Hepatic stellate cell (primary cell): ENCODE measurements around the gene TMEM54.
A peak's percentile ranks its signal among the peaks of the same experiment; 100 is the strongest.
"Not testable (repeated sequence)": the region's sequence is repeated elsewhere in the genome, so short reads cannot be mapped to it uniquely, and the experiment has no call there.

Experiments
- DNase-seq: peaks from one replicate; pipeline ENCODE4 v3.0.0; 2011; ENCODE audit warnings: low spot score

The TMEM54 gene

DNA sequence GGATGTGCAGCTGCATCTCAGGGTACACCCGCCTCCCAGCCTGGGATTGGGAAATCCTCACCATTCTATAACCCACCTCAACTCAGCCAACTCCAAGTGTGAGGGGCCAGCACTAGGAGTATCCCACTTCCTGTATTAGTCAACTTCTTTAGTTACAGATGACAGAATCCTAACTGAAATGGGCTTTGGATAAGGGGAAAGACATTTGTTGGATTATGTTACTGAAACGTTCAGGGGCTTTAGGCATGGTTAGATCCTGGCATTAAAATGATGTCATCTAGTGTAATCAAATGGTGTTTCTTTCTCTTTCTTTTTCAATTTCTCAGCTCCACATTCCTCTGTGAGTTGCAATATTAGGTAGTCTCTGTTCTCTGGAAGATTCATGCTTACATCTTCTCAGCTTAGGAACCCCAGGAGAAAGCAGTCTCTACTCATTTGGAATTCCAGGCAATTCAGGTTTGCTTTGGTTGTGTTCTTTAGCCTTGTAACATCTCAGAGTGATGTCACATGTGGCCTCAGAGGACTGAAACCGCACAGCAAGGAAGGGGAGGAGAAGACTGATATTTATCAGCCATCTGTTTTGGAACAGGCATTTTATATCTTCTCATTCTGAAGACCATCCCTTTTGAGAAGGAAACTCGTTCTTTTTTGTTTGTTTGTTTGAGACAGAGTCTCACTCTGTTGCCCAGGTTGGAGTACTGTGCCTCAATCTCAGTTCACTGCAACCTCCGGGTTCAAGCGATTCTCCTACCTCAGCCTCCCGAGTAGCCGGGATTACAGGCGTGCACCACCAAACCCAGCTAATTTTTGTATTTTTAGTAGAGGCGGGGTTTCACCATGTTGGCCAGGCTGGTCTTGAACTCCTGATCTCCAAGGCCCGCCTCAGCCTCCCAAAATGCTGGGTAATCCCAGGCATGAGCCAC is 18.9 kb upstream of the TMEM54 start:
- DNase-seq = no peak

DNA sequence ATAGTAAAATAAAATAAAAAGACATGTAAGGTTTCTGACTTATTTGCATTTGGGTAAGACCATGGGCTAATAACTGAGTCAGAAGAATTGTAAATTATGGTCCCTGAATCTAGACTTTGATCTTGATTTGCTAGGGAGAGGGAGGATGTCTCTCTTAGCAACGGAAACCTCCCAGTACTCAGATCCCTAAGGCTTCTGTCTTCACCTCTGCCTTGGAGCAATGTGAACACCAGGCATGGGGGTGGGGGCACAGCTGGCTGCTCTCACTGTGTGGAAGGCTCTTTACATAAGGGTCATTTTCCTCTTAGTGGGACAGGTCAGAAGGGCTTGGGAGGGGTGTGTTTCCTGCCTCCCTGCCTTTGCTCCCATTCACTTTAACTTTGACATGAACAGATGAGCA is 17.0 kb upstream of the TMEM54 start:
- DNase-seq = no peak

DNA sequence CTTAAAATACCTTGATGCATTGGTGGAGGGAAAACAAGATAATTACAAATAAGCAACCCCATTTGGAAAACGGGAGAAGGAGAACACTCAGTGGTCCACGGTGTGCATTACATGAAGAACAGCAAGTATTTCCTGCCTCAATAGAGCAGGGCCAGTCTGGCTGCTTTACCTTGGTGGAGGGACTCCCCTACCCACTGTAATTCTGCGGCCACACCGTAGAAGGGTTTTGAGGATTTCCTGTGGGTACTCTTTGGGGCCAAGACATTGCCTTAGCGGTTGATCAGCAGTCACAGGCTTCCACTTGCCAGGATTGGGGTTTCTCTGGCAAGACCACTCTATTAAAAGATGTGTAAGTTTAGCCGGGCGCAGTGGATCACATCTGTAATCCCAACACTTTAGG is 16.3 kb upstream of the TMEM54 start:
- no peak for DNase-seq

DNA sequence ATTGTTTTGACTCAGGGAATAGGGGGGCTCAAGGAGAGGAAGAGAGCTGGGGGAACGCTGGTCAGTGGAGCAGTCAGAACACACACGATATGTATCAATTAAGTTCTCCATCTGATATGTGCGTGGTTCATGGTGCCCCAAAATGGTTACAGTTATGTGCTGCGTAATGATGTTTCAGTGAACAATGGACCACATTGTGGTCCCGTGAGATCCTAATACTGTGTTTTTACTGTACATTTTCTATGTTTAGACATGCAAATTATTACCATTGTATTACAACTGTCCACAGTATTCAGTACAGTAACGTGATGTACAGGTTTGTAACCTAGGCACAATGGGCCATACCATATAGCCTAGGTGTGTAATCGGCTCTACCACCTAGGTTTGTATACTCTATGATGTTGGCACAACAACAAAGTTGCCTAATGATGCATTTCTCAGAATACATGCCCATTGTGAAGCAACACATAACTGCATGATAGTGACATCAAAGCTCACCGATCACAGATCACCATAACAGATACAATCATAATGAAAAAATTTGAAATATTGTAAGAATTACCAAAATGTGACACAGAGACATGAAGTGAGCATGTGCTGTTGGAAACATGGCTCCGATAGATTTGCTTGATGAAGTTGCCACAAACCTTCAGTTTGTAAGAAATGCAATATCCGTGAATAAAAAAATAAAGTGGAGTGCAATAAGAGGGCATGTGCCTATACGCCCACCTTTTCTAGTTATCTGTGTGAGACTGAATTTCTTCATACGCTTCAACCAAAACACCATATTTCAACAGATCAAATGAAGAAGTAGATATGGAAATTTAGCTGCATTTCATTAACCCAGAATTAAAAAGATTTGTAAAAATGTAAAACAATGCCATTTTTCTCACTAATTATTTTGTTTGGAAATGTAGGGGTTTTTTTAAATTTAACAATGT is 14.8 kb upstream of the TMEM54 start:
- DNase-seq = no peak

DNA sequence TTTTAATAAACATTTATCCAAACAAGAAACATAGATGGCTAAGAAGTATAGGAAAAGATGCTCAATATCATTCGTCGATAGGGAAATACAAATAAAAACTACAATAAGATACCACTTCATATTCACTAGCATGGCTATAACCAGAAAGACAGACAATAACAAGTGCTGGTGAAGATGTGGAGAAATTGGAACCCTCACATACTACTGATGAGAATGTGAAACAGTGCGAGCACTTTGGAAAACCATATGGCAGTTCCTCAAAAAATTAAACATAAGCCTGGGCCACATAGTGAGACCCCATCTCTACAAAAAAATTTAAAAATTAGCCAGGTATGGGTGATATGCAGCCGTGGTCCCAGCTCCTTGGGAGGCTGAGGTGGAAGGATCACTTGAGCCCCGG is 9.1 kb upstream of the TMEM54 start:
- no peak for DNase-seq

DNA sequence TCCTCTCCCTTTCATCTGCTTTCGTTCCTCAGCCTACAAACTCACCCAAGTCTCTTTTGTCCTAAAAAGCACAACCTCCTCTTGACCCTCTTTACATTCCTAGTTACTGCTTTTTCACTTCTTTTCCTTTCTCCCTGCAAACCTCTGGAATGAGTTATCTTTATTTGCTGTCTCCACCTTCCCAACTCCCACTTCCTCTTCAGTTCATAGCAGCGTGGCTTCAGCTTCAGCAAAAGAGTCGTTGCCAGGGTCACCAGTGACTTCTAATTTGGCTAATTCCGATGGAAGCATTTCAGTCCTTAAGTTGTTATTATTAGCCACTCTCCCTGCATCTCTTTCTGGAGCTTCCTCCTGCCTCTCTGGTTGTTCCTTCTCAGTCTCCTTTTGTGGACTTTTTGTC is 6.2 kb upstream of the TMEM54 start:
- DNase-seq = peak; percentile 64

DNA sequence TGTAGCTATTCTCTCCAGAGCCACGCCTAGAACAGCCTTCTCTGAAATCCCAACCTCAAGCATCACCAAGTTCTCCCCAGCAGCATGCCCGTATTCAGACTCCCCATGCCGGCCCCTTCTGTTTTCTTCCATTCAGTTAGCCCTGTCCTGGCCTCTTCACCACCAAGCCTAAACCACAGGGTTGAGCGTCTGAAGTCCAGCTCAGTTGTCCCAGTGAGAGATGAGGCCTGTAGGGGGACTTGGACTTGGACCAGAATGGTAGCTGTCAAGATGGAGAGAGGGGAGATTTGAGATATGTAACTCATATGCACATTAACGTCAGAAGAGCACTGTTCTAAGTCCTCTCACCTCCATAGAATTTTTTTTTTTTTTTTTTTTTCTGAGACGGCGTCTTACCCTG is 5.5 kb upstream of the TMEM54 start:
- DNase-seq = no peak

DNA sequence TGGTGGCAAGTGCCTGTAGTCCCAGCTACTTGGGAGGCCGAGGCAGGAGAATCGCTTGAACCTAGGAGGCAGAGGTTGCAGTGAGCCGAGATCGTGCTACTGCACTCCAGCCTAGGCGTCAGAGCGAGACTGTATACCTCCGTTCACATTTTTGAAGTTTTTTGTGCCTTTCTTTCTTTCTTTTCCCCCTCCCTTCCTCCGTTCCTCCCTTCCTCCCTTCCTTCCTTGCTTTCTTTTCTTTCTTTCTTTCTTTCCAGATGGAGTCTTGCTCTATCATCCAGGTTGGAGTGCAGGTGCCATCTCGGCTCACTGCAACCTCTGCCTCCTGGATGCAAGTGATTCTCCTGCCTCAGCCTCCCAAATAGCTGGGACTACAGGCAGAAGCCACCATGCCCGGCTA is 4.4 kb upstream of the TMEM54 start:
- DNase-seq = not testable (repeated sequence)

DNA sequence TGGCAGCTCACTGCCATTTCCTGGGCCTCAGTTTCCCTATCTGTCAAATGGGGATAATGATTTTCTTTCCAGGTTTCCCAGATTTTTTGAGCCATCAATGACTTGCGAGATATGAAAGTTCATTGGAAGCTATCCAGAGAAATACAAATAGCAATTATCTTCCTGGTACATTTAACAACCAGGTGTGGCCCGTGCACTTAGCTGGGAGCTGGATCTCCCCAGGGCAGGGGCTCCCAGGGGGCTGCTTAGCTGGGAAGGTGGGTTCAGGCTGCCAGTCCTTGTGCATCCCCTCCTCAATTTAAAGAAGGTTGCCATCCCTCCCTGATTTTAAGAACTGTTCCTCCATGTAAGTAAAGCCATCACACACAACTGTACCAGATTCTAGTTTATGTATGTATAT is 3.6 kb upstream of the TMEM54 start:
- DNase-seq = no peak

DNA sequence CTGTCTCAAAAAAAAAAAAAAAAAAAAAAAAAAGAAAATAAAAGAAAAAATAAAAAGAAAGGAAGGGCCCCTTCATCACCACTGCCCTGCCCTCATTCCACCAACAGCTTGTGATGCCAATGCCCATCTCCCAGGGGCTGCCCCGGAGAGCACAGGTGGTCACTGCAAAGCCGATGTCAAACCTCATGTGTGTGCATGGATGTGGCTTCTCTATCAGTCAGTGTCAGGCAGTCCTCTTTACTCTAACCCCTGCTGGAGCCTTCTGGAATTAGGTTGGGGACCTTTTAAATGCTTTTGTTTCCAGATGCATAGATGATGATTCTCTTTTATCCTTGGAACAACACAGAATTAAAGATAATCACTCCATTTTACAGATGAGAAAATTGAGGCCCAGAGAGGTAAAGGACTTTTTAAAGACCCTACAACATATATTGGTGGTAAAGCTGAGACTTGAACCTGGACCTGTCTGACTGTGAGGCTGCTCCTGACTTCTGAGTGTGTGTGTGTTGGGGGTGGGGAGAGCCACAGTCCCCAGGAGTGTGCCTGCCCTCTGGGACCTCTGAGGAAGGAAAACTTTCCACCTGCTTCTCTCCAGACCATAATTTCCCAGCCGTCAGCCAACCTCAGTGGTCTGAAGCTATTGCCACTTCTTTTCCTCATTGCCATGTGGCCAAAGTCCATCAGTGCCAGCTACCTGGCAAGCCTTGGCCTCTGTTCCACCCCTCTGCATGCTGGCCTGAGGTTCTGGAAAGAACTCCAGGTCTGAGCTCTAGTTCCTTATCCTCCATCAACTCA is 3.0 kb upstream of the TMEM54 start:
- DNase-seq = no peak

DNA sequence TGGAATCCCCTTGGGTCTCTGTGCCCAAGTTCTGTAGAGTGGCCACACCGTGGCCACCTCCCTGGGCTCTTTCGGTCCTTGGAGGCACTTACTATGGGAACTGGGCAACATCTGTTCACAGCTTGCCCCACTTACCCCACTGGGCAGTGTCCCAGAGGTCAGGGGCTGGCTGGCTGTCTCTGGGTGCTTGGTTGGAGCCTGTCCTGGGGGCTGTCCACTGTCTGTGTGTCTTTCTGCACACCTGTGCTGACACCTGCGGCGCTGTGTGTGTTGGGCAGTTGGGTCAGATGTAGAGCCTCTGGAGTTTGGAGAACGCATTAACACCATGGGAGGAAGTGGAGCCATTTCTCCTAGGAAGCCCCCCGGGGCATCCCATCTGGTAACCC is 1.3 kb upstream of the TMEM54 start:
- no peak for DNase-seq

DNA sequence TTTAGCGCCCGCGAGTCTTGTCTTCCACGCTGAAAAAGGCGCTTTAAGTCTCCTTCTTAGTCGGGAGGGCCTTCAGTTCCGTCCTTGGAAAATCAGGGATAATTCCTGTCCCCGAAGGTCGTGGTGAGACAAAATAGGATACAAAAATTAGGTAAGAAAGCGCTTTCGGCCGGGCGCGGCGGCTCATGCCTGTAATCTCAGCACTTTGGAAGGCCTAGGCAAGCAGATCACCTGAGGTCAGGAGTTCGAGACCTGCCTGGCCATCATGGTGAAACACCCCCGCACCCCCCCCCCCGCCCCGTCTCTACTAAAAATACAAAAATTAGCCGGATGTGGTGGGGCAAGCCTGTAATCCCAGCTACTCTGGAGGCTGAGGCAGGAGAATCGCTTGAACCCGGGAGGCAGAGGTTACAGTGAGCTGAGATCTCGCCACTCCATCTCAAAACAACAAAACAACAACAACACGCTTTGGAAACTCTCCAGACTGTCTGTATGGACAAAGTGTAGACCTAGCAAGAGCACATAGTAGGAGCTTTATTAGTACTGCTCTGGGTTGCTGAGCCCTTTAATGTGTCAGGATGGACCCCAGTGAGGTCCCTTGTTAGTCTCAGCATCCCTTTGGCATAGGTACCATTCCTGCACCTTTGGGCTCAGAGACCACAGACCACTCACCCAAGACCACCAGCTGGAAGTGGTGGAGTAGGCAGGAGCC is 790 bp upstream of the TMEM54 start:
- no peak for DNase-seq

DNA sequence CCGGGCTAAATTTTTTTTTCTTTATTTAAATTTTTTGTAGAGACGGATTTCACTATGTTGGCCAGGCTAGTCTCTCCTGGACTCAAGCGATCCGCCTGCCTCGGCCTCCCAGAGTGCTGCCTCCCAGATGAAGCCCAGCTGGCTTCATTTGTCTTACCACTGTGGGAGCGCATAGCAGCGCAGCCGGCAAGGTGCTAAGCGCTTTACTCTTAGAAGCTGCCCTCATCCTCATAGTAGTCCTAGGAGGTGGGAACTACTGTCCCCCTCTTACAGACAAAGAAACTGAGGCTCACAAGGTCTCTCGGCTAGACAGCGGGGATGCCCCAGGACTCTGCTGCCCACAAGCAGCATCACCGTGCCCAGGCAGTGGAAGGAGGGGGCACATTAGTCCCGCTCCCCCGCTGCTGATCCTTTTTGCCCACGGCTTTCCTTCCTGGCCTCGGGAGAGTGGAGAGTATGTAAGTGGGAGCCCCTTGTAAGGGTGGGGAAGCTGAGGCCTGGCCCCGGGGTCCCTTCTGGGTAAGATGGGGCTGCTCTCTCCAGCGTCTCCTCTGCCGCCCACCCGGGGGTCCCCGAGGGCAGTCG is 726 bp downstream of the TMEM54 start:
- DNase-seq = no peak

DNA sequence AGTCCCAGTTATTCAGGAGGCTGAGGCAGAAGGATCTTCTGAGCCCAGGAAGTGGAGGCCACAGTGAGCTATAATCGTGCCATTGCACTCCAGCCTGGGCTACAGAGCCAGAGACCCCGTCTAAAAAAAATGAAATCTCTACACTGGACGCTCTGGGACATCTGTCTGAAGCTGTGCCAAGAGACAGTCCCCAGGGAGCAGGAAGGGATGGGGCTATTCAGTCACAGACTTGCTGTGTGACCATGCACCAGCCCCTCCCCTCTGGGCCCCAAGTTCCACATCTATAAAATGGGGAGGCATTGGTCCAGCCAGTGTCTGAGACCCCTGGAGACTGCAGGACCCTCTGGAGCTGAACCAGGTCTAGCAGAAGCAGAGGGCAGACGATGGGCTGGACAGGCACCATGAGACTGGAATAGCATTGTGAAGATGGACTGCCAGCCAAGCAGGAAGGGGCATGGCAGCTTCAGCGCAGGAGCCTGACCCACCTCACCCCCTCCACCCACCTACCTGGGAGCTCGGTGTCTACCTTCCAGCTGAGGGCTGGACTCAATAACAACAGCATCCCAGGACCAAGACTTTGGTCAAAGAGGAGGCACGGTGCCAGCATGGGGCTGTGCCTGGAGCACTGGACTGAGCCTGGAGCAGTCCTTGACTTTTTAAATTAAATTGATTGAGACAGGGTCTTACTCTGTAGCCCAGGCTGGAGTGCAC is 1.4 kb downstream of the TMEM54 start:
- DNase-seq = no peak

DNA sequence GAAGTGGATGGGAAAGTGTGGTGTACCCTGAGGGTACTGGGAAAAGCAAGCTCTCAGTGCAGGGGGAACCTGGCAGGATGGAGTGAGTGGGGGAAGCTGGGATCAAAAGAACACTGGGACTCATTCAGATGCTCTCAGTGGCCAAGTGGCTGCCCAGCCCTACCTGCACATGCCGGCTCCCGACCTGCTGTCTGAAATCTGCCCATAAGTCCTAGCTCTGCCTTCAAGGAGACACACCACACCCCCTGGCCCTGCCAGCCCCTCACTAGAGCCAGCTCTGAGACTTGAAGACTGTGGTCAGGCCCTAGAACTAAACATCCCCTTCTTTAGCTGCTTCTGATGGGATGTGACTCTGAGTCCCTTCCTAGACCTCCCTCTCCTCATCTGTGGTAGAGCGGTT is 2.2 kb downstream of the TMEM54 start:
- no peak for DNase-seq

DNA sequence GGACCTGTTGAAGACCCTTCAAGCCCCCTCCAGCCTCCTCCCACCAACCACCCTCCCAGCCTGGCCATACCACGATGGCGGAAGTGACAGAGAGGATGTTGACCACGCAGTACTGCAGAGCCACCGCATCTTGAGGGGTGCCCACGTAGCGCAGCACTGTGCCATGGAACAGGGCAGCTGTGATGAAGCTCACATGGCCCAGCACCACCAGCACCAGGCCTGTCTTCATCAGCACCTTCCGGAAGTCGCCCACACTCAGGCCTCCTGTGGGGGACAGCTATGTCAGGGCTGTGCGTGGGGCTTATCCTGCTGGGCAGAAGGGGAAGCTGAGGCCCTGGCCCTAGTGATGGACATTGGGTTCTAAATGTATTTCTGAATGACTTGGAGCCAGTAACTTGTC is 3.1 kb downstream of the TMEM54 start:
- no peak for DNase-seq

DNA sequence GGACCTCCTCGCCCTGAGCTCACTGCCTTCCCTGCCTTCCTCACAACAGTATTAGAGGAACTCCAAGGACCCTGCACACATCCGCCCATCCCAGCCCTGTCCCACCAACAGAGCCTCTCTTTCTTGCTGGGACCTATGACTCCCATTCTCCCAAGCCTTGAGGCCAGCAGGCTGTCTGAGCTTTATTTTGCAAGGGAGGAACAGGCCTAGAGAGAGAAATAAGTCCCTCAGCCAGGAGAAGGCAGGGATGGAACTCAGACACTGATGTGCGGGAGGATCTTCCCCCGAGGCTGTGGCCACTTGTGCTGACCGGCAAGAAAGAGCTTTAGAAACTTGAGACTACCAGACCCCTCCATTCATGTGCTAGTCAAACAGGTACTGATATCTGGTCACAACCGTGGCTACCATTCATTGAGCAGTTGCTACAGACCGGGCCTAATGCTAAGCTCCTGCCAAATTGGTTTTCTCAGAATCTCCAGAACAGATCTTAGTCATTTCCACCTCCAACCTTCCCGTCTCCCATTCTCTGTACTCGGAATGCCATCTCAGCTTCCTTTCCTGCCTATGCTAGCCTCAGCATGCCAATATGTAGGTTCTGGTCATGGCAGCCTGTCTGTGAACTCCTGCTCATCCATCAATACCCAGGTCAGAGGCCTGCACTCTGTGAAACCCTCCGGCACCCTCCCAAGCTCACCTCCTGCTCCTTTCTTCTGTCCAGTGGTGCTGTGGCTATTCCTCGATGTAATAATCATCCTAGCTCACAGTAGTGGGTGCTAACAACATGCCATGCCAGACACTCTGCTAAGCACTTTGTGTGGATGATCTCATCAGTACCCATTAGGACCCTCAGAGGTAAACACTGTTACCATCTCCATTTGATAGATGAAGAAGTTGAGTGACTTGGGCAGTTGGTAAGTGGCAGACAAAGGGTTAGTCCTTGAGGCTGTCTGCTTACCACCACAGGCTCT is 3.8 kb downstream of the TMEM54 start:
- no peak for DNase-seq

DNA sequence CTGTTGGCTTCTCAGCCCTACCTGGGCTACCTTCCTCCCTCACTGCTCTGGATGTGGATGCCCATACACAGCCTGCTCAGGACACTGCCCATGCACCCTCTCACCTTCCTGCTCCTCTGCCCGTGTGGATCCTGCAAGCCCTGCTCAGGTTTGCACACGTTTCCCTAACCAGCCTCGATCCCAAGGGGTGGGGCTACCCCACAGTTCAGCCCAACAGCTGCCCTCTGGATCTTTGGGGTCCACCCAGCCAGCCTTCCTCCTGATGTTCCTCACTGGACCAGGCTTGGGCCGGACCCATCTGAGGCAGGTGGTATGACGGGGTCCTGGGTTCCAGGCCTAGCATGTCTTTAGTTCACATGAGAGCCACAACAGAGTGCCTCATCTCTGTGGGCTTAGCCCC is 4.7 kb downstream of the TMEM54 start:
- DNase-seq = no peak
